T-helper 2 cell treated with Interferon-gamma antibody and Interleukin-4, amounts not matched to agents 5 μg/mL and 100 μg/mL, for 36 hours (primary cell): ENCODE data around the gene NPRL2.

Experiments
- DNase-seq: peaks from one replicate; pipeline ENCODE4 v3.0.0; 2021; ENCODE audit warnings: low spot score
- H3K27ac Mint-ChIP-seq: one replicate; pipeline ENCODE4 v1.8.0; 2021; ENCODE audit warnings: mild to moderate bottlenecking, mixed read lengths
- H3K27me3 Mint-ChIP-seq: one replicate; pipeline ENCODE4 v1.8.0; 2021; ENCODE audit warnings: low read depth, mixed read lengths
- H3K36me3 Mint-ChIP-seq: one replicate; pipeline ENCODE4 v1.8.0; 2021; ENCODE audit warnings: low read depth, mixed read lengths
- H3K4me1 Mint-ChIP-seq: one replicate; pipeline ENCODE4 v1.8.0; 2021; ENCODE audit warnings: low read depth, mixed read lengths
- H3K4me3 Mint-ChIP-seq: one replicate; pipeline ENCODE4 v1.8.0; 2022; ENCODE audit warnings: mild to moderate bottlenecking, moderate library complexity, mixed read lengths
- H3K9me3 Mint-ChIP-seq: one replicate; pipeline ENCODE4 v1.8.0; 2021; ENCODE audit warnings: mixed read lengths

The NPRL2 gene

DNA sequence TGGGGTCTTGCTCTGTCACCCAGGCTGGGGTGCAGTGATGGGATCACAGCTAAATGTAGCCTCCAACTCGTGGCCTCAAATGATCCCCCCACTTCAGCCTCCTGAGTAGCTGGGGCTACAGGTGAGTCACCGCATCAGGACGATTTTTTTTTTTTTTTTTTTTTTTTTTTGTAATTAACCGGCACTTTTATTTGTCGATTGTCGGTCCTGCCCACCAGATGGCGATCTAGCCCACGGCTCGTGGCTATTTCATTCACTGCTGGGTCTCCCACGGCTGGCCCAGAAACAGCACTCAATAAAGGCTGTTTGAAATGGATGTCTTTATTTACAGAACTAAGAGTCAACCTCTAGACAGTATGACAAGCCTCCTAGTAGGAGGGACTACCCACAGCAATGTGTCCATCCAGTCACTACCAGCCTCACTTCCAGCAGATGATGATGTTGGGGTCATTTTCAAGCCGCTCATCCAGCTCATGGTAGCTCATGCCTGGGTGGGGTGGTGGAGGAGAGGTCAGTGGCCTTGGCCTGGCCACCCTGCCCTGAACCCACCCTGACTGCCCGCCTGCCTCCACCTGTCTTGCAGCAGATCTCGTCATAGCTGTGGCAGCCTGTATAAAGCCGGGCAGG, 3.3 kb downstream of the NPRL2 start:
- Mint-ChIP-seq H3K4me1 (peaks cover 50% of the 10 kb centered on the region), H3K36me3 (peaks cover 34% of the 10 kb centered on the region), H3K27me3 (no peaks in the 10 kb centered on the region), H3K4me3 (peak overlapping the region; percentile 24), H3K9me3 (no peaks in the 10 kb centered on the region), H3K27ac (peak overlapping the region; percentile 78)
- peak; percentile 56 for DNase-seq

DNA sequence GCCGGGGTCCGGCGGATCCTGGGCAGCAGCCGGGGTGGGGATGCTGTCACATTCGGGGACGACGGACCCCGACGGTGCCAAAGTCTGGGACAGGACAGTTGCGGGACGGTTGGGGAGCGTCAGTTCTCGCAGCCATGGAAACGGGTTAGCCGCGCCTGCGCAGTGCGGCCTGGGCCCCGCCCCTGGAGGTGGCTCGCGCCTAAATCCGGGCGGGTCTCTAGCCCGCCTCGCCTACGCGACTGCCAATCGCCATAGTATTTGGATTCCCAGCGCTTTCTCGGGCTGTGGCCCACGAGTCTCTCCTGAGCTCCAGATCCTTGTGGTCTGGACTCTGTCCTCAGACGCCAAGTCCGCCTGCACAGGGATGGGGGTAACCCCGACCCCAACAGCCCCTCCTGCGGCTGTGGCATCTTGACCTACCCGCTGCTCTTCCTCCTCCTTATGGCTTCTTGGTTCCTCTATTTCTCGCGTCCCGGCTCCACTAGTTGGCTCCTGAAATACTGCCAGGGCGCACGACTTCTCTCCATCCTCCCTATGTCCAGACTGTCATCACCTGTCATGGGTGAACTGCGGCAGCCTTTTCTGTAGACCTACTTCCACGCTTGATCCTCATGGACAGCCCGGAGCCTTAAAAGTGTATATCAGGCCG, 4.9 kb downstream of the NPRL2 start, which contains the start of gene ZMYND10:
TSS of gene ZMYND10 (minus strand) at position 147 of the 649 bp plus-strand sequence. CDS start 153 bp downstream, outside the sequence.
- peaks cover 56% of the 10 kb centered on the region for H3K4me1 Mint-ChIP-seq
- peak; percentile 83 for DNase-seq

DNA sequence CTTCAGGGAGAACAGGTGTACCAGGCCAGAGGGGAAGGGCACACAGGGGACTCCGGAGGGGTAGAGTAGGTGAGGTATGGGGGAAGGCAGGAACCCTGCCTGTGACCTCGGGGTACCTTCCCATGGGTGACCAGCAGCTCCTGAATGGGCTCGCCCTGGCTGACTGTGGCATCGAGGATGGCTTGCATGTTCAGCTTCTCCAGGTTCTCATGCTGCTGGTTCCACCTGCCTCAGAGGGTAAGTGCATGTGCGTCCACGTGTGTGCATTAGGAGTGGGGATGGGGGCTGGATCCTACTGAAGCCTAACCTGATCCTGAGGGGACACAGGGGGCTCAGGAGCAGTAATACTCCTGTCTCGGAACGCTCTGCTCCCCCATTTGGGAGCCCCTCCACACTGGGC, 5.6 kb downstream of the NPRL2 start:
- Mint-ChIP-seq H3K27ac (no peak overlapping the region), H3K9me3 (no peaks in the 10 kb centered on the region), H3K4me1 (peaks cover 50% of the 10 kb centered on the region), H3K4me3 (peak overlapping the region; percentile 10), H3K36me3 (peaks cover 23% of the 10 kb centered on the region), H3K27me3 (no peaks in the 10 kb centered on the region)
- DNase-seq: no peak

More for the DNA sequence above, 4.9 kb downstream of the NPRL2 start, which contains the start of gene ZMYND10:
- Mint-ChIP-seq H3K27me3 (no peaks in the 10 kb centered on the region), H3K27ac (peak within 1 kb of the TSS; percentile 87), H3K9me3 (no peaks in the 10 kb centered on the region), H3K4me3 (peak within 1 kb of the TSS; percentile 90), H3K36me3 (peaks cover 26% of the 10 kb centered on the region)

DNA sequence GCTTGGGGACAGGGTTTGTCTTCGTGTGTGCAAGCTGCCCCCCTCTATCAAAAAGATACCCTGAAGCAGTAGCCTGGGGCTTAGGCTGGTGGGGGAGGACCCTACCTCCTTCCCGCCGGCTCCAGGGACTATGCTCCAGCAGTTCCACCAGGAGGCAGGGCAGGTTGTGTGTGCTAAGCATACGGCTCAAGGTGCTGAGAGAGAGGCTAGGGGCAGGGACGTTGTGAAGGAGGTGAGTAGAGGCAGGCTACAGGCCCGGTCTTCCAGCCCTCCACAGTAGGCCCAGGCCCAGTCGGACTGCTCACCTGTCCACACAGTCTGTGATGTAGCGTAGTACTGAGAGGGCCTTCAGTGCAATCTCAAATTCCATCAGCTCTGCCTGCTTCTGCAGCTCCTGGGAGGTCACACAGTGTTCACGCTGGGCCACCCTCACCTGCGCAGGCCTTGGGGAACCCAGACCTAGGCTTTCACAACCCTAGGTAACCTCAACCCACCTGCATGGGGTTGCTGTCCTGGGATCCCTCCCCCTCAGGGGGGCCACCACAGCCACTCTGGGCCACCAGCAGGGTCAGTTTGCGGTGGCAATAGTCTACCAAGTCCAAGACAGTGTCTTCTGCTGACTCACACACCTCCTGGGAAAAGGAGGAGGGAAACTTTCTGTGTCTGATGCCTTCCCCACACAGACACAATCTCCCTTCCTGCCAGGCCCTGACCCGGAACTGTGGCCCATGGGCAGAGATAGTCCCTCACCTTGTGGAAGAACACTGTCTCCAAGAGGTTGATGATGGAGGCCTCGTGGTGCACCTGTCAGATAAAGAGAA, 7.6 kb downstream of the NPRL2 start:
- peak overlapping the region; percentile 68 for H3K27ac Mint-ChIP-seq

DNA sequence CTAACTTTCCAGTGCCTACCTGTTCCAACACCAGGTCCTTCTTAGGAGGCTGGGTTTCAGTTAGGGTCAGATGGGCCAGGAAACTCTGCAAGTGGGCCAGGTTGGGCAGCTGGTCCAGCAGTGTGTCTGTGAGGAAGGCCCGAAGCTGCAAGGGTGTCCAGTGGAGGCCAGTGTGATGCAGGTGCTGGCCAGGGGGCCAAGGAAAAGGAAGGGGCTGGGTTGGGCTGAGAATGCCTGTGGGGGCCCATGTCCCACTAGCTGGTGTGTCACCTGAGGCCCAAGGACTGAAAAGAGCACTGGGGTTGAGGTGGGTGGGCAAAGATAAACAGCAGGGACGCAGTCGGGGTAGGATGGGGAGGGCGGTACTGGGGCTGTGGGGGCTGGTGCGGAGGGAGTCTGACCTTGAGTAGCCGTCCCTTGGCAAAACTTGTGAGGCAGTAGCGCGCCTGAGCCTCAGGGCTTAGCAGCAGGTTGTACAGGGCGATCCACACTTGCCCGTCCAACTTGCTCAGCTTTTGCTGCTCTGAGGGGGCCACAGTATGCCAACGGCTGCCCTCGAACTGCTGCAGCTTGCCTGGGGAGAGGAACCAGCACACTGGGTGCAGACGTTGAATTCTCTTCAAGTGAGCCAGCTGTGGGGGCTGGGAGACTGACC, 8.5 kb downstream of the NPRL2 start:
- Mint-ChIP-seq H3K4me3 (peak overlapping the region; percentile 86), H3K4me1 (peaks cover 40% of the 10 kb centered on the region), H3K36me3 (peaks cover 29% of the 10 kb centered on the region), H3K27me3 (no peaks in the 10 kb centered on the region), H3K9me3 (no peaks in the 10 kb centered on the region), H3K27ac (peak overlapping the region; percentile 94)
- no peak for DNase-seq

More for the DNA sequence above, 7.6 kb downstream of the NPRL2 start:
- Mint-ChIP-seq H3K9me3 (no peaks in the 10 kb centered on the region), H3K4me3 (no peak overlapping the region), H3K36me3 (peaks cover 29% of the 10 kb centered on the region), H3K27me3 (no peaks in the 10 kb centered on the region), H3K4me1 (peaks cover 45% of the 10 kb centered on the region)
- no peak for DNase-seq

DNA sequence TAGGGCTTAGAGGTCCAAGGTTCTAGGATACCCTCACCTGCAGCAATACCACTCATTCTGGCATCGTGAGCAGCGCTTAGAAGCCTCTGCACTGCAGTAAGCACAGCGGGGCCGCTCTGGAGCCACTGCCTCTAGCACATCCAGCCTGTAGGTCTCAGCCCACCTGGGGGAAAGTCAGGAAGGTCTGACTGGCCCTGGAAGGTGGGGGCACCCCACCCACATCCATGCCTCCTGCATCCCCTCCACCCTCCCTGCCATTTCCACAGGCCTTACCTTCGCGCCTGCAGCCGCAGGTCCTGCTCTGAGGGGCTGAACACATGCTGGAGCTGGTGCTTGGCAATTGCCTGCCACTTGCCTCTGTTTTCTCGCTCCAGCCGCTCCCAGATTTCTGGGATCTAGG, 9.0 kb downstream of the NPRL2 start:
- H3K27me3 Mint-ChIP-seq: no peaks in the 10 kb centered on the region
- DNase-seq: no peak
- peak overlapping the region; percentile 86 for H3K4me3 Mint-ChIP-seq
- H3K36me3 Mint-ChIP-seq: peaks cover 32% of the 10 kb centered on the region
- H3K9me3 Mint-ChIP-seq: no peaks in the 10 kb centered on the region
- H3K4me1 Mint-ChIP-seq: peaks cover 41% of the 10 kb centered on the region
- peak overlapping the region; percentile 94 for H3K27ac Mint-ChIP-seq

DNA sequence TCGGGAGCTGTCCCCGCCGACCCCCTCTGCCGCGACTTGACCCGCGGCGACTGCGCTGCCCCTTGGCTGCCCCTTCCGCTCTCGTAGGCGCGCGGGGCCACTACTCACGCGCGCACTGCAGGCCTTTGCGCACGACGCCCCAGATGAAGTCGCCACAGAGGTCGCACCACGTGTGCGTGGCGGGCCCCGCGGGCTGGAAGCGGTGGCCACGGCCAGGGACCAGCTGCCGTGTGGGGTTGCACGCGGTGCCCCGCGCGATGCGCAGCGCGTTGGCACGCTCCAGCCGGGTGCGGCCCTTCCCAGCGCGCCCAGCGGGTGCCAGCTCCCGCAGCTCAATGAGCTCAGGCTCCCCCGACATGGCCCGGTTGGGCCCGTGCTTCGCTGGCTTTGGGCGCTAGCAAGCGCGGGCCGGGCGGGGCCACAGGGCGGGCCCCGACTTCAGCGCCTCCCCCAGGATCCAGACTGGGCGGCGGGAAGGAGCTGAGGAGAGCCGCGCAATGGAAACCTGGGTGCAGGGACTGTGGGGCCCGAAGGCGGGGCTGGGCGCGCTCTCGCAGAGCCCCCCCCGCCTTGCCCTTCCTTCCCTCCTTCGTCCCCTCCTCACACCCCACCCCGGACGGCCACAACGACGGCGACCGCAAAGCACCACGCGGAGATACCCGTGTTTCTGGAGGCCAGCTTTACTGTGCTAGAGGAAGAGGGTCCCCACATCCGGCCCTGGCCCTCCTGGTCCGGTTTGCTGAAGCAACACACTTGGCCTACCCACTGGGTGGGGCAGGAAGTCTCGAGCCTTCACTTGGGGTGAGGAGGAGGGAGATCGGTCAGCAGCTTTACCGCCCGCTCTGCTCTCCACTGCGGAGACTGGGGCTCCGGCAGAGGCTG, 9.9 kb downstream of the NPRL2 start, which contains the start of gene RASSF1:
TSS of gene RASSF1 (minus strand) at position 389 of the 882 bp plus-strand sequence. CDS start at position 358, 31 bp downstream.
- peak; percentile 82 for DNase-seq
- no peaks in the 10 kb centered on the region for H3K27me3 Mint-ChIP-seq

DNA sequence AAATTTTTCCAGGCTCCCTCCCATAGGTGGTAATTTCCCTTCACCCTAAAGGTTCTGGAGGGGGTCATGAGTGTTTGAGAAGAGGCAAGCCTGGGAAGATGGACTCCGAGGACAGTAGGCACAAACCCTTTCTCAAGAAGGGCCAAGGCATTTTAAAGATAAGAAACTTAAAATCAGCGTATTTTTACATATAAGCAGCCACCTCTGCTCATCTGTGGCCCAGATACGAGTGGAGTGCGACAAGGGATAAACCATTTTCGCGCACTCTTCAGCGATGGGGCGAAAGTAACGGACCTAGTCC, 10.5 kb downstream of the NPRL2 start:
- Mint-ChIP-seq H3K27me3 (no peaks in the 10 kb centered on the region), H3K27ac (peak overlapping the region; percentile 97), H3K36me3 (peaks cover 46% of the 10 kb centered on the region), H3K4me1 (peaks cover 47% of the 10 kb centered on the region), H3K4me3 (peak overlapping the region; percentile 96), H3K9me3 (no peaks in the 10 kb centered on the region)
- DNase-seq: no peak

More for the DNA sequence above, 9.9 kb downstream of the NPRL2 start, which contains the start of gene RASSF1:
- Mint-ChIP-seq H3K4me3 (peak within 1 kb of the TSS; percentile 96), H3K36me3 (peaks cover 41% of the 10 kb centered on the region), H3K9me3 (no peaks in the 10 kb centered on the region), H3K27ac (peak within 1 kb of the TSS; percentile 97), H3K4me1 (peaks cover 42% of the 10 kb centered on the region)

DNA sequence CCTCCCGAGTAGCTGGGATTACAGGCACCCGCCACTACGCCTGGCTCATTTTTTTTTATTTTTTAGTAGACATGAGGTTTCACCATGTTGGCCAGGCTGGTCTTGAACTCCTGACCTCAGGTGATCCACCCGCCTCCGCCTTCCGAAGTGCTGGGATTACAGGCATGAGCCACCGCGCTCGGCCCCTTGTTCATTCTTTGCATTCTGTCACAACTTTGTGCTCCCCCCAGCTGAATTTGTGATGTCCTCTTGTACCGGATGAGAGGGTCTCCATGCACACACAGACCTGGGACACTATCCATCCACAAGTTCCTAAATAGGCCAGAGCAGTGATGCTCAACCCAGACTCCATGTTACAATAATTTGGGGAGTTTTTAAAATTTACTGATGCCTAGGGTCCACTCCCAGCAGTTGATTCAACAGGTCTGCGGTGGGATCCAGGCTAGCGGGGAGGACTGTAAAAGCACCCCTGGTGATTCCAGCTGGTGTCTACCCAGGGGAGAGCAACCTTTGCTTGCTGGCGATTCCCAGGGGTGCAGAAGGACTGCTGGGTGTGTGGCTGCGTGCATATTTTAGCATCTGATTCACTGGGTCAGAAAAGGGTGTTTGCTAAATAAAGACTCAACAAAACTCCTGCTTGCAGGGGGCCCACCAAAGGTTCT, 11.0 kb downstream of the NPRL2 start:
- Mint-ChIP-seq H3K27ac (peak overlapping the region; percentile 97), H3K27me3 (no peaks in the 10 kb centered on the region), H3K4me3 (peak overlapping the region; percentile 96), H3K36me3 (peaks cover 50% of the 10 kb centered on the region), H3K9me3 (no peaks in the 10 kb centered on the region), H3K4me1 (peaks cover 46% of the 10 kb centered on the region)
- DNase-seq: no peak

DNA sequence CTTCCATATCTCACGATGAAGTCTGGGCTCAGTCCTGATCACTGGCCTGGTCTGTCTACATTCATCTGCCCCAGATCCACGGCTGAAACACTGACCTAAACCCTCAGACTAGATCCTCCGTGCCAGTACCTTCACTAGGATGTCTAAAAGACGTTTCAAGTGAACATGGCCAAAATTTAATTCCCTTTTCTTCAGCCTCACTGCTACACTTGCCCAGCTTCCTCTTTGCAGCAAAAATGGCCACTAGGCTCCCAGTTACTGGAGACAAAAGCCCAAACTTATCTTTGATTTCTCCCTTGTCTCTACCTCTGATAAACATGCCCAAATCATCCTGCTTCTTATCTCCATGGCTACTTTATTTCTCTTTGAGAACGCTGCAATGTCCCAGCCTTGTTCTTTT, 11.6 kb downstream of the NPRL2 start:
- Mint-ChIP-seq H3K27me3 (no peaks in the 10 kb centered on the region), H3K4me3 (peak overlapping the region; percentile 96), H3K4me1 (peaks cover 51% of the 10 kb centered on the region), H3K27ac (peak overlapping the region; percentile 97), H3K9me3 (no peaks in the 10 kb centered on the region), H3K36me3 (peaks cover 57% of the 10 kb centered on the region)
- DNase-seq: no peak

DNA sequence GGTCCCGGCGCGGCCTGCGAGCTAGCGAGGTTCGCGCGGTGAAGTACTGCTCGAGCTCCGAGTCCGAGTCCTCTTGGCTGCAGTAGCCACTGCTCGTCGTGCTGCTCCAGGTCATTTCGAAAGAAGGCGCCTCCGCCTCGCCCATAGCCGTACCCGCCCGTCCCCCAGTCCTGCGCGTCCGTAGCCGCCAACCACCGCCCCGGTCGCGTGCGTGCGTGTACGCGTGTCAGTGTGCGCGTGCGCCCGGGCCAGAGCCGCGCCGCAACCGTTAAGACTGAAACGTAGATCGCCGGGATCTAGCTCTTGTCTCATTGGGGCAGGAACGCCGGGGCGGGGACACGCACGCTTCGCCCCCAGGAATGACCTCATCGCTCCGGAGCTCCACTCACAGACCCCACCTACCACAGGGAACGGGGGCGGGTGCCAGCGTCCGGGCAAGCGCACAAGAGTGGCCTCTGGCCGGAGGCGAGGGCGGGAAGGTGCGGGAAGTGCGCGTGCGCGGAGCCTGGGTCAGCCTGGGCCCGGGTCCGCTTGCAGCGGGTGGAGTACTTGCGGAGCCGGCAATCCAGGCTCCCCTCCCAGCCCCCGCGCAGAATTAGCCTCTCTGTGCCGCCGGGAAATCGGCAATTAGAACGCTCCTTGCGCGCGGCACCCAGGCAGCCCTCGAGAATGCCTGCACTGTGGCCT, 13.3 kb downstream of the NPRL2 start:
- peak overlapping the region; percentile 97 for H3K27ac Mint-ChIP-seq
- H3K4me1 Mint-ChIP-seq: peaks cover 48% of the 10 kb centered on the region
- peaks cover 68% of the 10 kb centered on the region for H3K36me3 Mint-ChIP-seq

More for the DNA sequence above, 13.3 kb downstream of the NPRL2 start:
- DNase-seq: peak; percentile 99
- peak overlapping the region; percentile 96 for H3K4me3 Mint-ChIP-seq
- no peaks in the 10 kb centered on the region for H3K9me3 Mint-ChIP-seq
- no peaks in the 10 kb centered on the region for H3K27me3 Mint-ChIP-seq
